DMS53 (cell line): Measurements from ENCODE around the gene ANK3.

Experiments
- DNase-seq: peaks from one replicate; lab custom pipeline; 2025; lab: John Stamatoyannopoulos, UW

Gene ANK3

GRCh38 chr10:60224066-60224705 lies 165.5 kb downstream of the ANK3 start:
- no peak for DNase-seq

- DNase-seq = no peak
Measured at GRCh38 chr10:60222047-60222446, 167.6 kb downstream of the ANK3 start.

- no peak for DNase-seq
Measured at GRCh38 chr10:60212195-60212594, 177.5 kb downstream of the ANK3 start.

- DNase-seq = no peak
Measured at GRCh38 chr10:60209874-60210570, 179.7 kb downstream of the ANK3 start.

- DNase-seq = peak; percentile 74
Measured at GRCh38 chr10:60208676-60209269, 180.9 kb downstream of the ANK3 start.

- DNase-seq = no peak
Measured at GRCh38 chr10:60207894-60208293, 181.8 kb downstream of the ANK3 start.

- DNase-seq = no peak
Measured at GRCh38 chr10:60206735-60207134, 182.9 kb downstream of the ANK3 start.

GRCh38 chr10:60205741-60206140 lies 183.9 kb downstream of the ANK3 start:
- no peak for DNase-seq

GRCh38 chr10:60203993-60204618 lies 185.6 kb downstream of the ANK3 start:
- DNase-seq = peak; percentile 64

GRCh38 chr10:60200682-60201053 lies 189.0 kb downstream of the ANK3 start:
- DNase-seq = no peak

- no peak for DNase-seq
Measured at GRCh38 chr10:60200012-60200681, 189.5 kb downstream of the ANK3 start.

- DNase-seq = no peak
Measured at GRCh38 chr10:60197206-60197605, 192.5 kb downstream of the ANK3 start.

- no peak for DNase-seq
Measured at GRCh38 chr10:60194421-60194820, 195.3 kb downstream of the ANK3 start.

- DNase-seq = no peak
Measured at GRCh38 chr10:60192946-60193345, 196.7 kb downstream of the ANK3 start.

GRCh38 chr10:60189861-60190475 lies 199.7 kb downstream of the ANK3 start:
- DNase-seq = no peak

GRCh38 chr10:60188548-60188947 lies 201.1 kb downstream of the ANK3 start:
- no peak for DNase-seq

- DNase-seq = no peak
Measured at GRCh38 chr10:60187691-60188090, 202.0 kb downstream of the ANK3 start.

GRCh38 chr10:60186315-60187071 lies 203.2 kb downstream of the ANK3 start:
- DNase-seq = no peak

- no peak for DNase-seq
Measured at GRCh38 chr10:60185421-60185820, 204.3 kb downstream of the ANK3 start.

- no peak for DNase-seq
Measured at GRCh38 chr10:60182691-60183090, 207.0 kb downstream of the ANK3 start.

- peak; percentile 19 for DNase-seq
Measured at GRCh38 chr10:60176925-60177324, 212.8 kb downstream of the ANK3 start.
